Measurements from ENCODE around the gene SYNM. TPM values are rescaled to one million over a fixed set of nuclear protein-coding genes. Genes with fewer than 3 reads are reported as not detected.

Gene SYNM
- total RNA-seq, 1 experiment from 2014 or later: 7.3 TPM

DNA sequence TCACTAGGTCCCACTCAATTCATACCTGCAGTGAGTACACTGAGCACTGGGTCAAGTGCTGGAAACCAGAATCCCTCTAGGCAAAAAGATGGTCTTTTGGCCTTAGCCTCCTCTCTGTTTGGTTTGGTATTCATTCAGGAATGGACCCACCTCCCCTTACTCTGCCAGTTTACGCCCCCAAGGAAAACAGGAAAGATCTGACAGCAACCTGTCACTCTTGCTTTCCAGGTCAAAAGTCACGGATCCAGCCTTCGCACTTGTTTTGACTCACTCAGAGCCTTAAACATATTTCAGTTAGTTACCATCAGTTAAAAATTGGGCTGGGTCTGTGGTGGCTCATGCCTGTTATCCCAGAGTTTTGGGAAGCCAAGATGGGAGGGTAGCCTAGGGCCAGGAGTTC is 68.1 kb downstream of the SYNM start:
- in situ Hi-C loops (cut with HindIII; ENCODE audit: low pct_unique_long_range_greater_than_20kb, low sequenced_read_pairs): no loop called here
- DNase-seq (ENCODE audit: low read depth): no peak

DNA sequence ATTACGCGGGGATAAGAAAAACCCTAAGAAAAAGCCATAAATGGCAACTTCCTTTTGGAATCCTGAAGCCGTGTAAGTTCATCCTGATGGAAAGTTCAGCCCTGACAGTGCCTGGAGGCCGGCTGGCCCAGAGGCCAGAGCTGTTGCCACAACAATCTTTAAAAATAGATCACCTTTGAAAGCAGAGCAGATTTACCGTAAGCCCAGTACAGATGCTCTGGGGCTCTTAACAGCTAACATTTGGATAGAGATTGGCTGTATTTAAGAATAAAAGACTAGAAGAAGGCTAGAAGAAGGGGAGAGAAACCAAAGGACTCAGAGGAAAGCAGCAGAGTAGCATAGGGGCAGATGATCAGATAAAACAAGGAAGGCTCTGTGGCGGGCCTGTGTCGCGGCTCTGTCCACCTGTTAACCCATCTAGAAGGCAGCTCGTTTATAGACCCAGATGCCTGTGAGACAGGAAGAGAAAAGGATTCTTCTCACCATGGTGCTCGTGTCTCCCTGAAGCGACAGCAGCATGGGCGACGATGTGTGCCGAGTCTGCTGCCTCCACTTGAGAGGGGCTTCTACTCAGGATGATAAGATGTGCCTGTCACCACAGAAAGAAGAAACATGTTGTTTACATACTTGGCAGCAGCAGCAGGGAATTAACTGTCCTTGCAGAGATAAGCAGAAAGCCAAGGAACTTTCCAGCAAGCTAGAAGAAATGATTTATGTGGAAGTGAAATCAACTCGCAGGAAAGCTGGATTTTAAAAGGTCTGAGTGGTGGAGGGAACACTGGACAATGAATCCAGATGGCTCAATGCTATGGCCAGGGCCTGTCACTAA is 69.9 kb downstream of the SYNM start:
- in situ Hi-C loops (cut with HindIII; ENCODE audit: low pct_unique_long_range_greater_than_20kb, low sequenced_read_pairs): no loop called here

DNA sequence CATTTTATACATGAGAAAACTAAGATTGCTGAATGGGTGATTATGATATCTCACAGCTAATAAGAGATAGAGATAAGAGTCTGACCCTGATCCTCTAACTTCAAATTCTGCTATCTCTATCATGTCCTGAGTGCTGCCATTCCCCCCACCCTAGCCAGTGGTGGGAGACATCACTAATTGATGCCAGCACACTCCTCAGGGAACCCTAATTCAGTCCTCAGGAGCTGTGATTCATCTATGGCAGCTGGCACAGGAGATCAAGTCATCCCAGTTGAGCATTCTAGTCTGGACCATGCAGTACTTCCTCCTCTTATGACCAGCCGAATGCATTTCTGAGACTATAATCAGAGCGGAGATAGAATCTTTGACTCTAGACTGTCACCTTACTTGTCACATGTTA is 71.9 kb downstream of the SYNM start:
- in situ Hi-C loops (cut with HindIII; ENCODE audit: low pct_unique_long_range_greater_than_20kb, low sequenced_read_pairs): no loop called here
- DNase-seq (ENCODE audit: low read depth): no peak

More for the DNA sequence above, 69.9 kb downstream of the SYNM start:
- DNase-seq (ENCODE audit: low read depth): no peak

DNA sequence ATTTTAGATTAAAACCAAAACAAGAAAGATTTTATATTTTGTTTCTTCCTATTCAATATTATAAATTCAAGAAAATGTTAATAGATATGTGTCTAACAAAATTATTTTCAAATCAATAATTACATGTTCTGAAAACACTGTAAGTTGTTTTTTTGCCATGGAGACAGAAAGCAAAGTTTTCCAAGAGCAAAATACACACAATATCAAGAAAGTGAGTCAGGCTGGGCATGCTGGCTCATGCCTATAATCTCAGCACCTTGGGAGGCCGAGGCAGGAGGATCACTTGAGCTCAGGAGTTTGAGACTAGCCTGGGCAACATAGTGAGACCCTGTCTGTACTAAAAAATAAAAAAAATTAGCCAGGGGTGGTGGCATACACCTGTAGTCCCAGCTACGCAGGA is 72.8 kb downstream of the SYNM start:
- in situ Hi-C loops (cut with HindIII; ENCODE audit: low pct_unique_long_range_greater_than_20kb, low sequenced_read_pairs): no loop called here

DNA sequence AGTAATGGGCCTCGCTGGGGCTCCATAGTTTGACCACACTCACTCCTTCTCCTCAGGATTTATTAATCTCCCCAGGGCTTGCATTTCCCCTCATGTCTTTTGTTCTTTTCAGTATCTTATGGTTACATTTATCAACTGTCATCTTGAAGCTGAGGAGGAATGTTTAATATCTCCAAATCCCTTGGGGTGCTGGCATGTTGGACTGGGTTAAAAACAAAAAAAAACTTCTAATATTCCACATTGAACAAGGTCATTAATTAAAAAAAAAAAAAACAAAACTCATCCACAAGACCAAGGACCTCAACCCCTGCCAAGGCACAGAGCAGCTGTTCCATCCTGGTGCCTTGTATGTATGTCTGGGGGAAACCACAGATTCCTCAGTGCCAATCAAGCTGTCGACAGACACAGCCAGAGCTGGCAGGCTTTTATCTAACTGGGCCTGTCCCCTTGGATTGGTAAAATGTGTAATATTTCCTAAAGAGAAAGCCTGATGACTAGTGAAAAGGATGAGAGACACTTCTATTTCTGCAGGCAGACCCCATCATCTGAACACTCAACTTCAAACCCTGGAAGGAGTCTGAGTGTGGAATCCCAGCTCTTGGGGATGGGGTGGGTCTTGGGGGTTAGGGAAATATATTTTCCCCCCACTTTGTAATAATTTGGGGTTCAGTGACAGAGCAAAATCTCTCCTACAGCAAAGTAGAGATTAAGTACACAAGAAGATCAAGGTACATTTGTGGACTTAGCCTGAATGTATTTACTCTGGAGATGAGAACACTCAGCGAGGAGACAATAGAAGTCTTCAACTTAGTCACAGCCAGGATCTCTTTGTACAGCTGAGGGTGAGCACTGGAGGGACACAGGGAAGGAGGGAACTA is 75.4 kb downstream of the SYNM start:
- no peak for DNase-seq (ENCODE audit: low read depth)
- in situ Hi-C loops (cut with HindIII; ENCODE audit: low pct_unique_long_range_greater_than_20kb, low sequenced_read_pairs): no loop called here

More for the DNA sequence above, 72.8 kb downstream of the SYNM start:
- no peak for DNase-seq (ENCODE audit: low read depth)

DNA sequence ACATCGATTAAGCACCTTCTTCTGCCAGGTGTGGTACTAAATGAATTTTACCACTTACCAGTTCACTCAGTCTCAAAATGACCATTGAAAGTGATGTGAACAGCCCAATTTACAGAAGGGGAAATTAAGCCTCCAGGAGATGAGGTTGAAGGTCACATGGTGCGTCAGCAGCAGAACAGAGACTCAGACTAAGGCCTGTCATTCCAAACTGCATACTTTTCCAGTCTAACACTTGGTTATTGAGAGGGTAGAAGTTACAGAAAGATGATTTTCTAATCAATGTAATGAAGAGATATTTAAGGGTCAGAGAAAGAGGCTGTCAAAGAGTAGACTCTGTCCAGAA is 76.1 kb downstream of the SYNM start:
- no peak for DNase-seq (ENCODE audit: low read depth)
- in situ Hi-C loops (cut with HindIII; ENCODE audit: low pct_unique_long_range_greater_than_20kb, low sequenced_read_pairs): no loop called here

DNA sequence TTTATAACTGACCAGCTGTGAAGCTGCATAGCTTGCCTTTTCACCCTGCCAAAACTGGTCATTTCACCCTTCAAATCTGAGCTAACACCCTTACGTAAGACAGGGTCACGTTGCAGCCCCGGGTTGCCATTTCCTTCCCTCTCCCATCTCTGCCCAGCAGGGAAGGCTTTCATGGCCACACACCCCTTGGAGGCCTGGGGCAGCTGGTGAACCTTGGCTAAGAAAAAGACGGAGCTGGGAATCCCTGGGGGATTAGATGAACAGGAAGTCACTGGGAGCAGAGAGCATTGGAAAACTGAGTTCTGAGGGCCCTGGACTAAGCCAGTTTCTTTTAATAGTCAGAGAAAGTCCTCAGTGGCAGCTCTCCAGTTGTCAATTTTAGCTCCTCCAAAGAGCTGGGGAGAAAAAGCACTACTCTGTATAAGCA is 76.7 kb downstream of the SYNM start:
- in situ Hi-C loops (cut with HindIII; ENCODE audit: low pct_unique_long_range_greater_than_20kb, low sequenced_read_pairs): no loop called here

DNA sequence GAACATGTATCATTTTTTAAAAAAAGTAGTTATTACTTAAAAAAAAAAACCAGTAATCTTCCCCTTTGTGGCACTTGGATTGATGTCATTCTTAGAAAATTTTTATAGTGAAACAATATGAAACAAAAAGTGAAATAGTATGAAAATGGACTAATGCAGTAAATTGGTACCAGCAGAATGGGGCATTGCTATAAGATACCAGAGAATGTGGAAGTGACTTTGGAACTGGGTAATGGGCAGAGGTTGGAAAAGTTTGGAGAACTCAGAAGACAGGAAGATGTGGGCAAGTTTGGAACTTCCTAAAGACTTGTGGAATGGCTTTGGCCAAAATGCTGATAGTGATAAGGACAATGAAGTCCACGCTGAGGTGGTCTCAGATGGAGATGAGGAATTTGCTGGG is 77.9 kb downstream of the SYNM start:
- no peak for DNase-seq (ENCODE audit: low read depth)
- in situ Hi-C loops (cut with HindIII; ENCODE audit: low pct_unique_long_range_greater_than_20kb, low sequenced_read_pairs): no loop called here

More for the DNA sequence above, 76.7 kb downstream of the SYNM start:
- no peak for DNase-seq (ENCODE audit: low read depth)

Other genes with a start within 250 kb of the SYNM start
- not detected in 2 replicates for gene PGPEP1L, start 97.3 kb upstream of the SYNM start, total RNA-seq (2014; rRNA removed; shearing (Covaris generic); ENCODE audit: low replicate concordance)
- gene TTC23, start 144.5 kb downstream of the SYNM start, total RNA-seq (2014; rRNA removed; shearing (Covaris generic); ENCODE audit: low replicate concordance): 18.1 and 34.1 TPM in 2 replicates
- gene LRRC28, start 146.4 kb downstream of the SYNM start, total RNA-seq (2014; rRNA removed; shearing (Covaris generic); ENCODE audit: low replicate concordance): 17.2 and 28.2 TPM in 2 replicates